NOMO-1 treated with DMSO at 0.1 percent for 48 hours (cell line): ENCODE measurements around the gene KLF6.

ENCODE experiments used
- DNase-seq: peaks from one replicate; lab custom pipeline; 2025; ENCODE audit not compliant: unreplicated experiment; lab: John Stamatoyannopoulos, UW

The KLF6 gene

GRCh38 chr10:3757638-3758490 lies 27.1 kb downstream of the KLF6 start:
- no peak for DNase-seq

GRCh38 chr10:3757250-3757637 lies 27.8 kb downstream of the KLF6 start:
- DNase-seq: no peak

GRCh38 chr10:3756360-3756740 lies 28.7 kb downstream of the KLF6 start:
- DNase-seq: no peak

- no peak for DNase-seq
Measured at GRCh38 chr10:3755440-3756359, 29.3 kb downstream of the KLF6 start.

GRCh38 chr10:3754727-3755439 lies 30.1 kb downstream of the KLF6 start:
- DNase-seq: peak; percentile 15

GRCh38 chr10:3750854-3751253 lies 34.2 kb downstream of the KLF6 start:
- no peak for DNase-seq

GRCh38 chr10:3750006-3750816 lies 34.8 kb downstream of the KLF6 start:
- DNase-seq: peak; percentile 53

GRCh38 chr10:3749600-3749999 lies 35.4 kb downstream of the KLF6 start:
- DNase-seq: peak; percentile 93

- no peak for DNase-seq
Measured at GRCh38 chr10:3749011-3749410, 36.0 kb downstream of the KLF6 start.

- no peak for DNase-seq
Measured at GRCh38 chr10:3748484-3748883, 36.5 kb downstream of the KLF6 start.

GRCh38 chr10:3747984-3748383 lies 37.0 kb downstream of the KLF6 start:
- DNase-seq: no peak

GRCh38 chr10:3747248-3747960 lies 37.6 kb downstream of the KLF6 start:
- no peak for DNase-seq

GRCh38 chr10:3746634-3747033 lies 38.4 kb downstream of the KLF6 start:
- no peak for DNase-seq

GRCh38 chr10:3745521-3745920 lies 39.5 kb downstream of the KLF6 start:
- DNase-seq: no peak

- no peak for DNase-seq
Measured at GRCh38 chr10:3741688-3742461, 43.1 kb downstream of the KLF6 start.

- peak; percentile 67 for DNase-seq
Measured at GRCh38 chr10:3740157-3740871, 44.7 kb downstream of the KLF6 start.

GRCh38 chr10:3738855-3739350 lies 46.1 kb downstream of the KLF6 start:
- no peak for DNase-seq

- no peak for DNase-seq
Measured at GRCh38 chr10:3737864-3738263, 47.1 kb downstream of the KLF6 start.
